HEK293 (cell line): ENCODE measurements around the gene EXD1.

Experiments
- AEBP2 ChIP-seq: fragments of 450-650 bp; formaldehyde crosslinking; IDR thresholded peaks from 2 replicates; pipeline ENCODE4 v1.5.1; 2016; ENCODE audit warnings: missing biosample characterization, missing genetic modification characterization, borderline replicate concordance
- BCL11A ChIP-seq: fragments of 450-650 bp; formaldehyde crosslinking; IDR thresholded peaks from 2 replicates; pipeline ENCODE4 v1.5.1; 2016; ENCODE audit warnings: low read depth, missing biosample characterization, missing genetic modification characterization
- GLI2 ChIP-seq: fragments of 450-650 bp; formaldehyde crosslinking; IDR thresholded peaks from 2 replicates; pipeline ENCODE4; 2017; ENCODE audit warnings: missing biosample characterization, missing genetic modification characterization, low read depth, borderline replicate concordance
- GLIS1 ChIP-seq: fragments of 450-650 bp; formaldehyde crosslinking; IDR thresholded peaks from 2 replicates; pipeline ENCODE4 v1.5.1; 2016; ENCODE audit warnings: missing biosample characterization, missing genetic modification characterization
- HOXA7 ChIP-seq: sonication (generic); formaldehyde crosslinking; IDR thresholded peaks from 2 replicates; pipeline ENCODE4 v1.8.1; 2022; ENCODE audit warnings: missing genetic modification reagents, borderline replicate concordance
- KLF10 ChIP-seq: fragments of 450-650 bp; IDR thresholded peaks from 2 replicates; pipeline ENCODE4 v1.5.1; 2018; ENCODE audit warnings: missing biosample characterization, mild to moderate bottlenecking, missing genetic modification characterization
- MYNN ChIP-seq: fragments of 450-650 bp; formaldehyde crosslinking; IDR thresholded peaks from 2 replicates; pipeline ENCODE4 v1.5.1; 2016; ENCODE audit warnings: missing biosample characterization, missing genetic modification characterization, borderline replicate concordance
- REPIN1 ChIP-seq: fragments of 450-650 bp; formaldehyde crosslinking; IDR thresholded peaks from 2 replicates; pipeline ENCODE4 v1.5.1; 2017; ENCODE audit warnings: missing biosample characterization, missing genetic modification characterization, low read depth
- SP7 ChIP-seq: fragments of 450-650 bp; formaldehyde crosslinking; IDR thresholded peaks from 2 replicates; pipeline ENCODE4 v1.5.1; 2016; ENCODE audit warnings: missing biosample characterization, missing genetic modification characterization
- TCF7L2 ChIP-seq: IDR thresholded peaks from 2 replicates; pipeline ENCODE4 v1.6.1; 2011; ENCODE audit warnings: low read depth, mild to moderate bottlenecking, inconsistent platforms, low read length, moderate library complexity, borderline replicate concordance
- ZBTB1 ChIP-seq: fragments of 450-650 bp; formaldehyde crosslinking; IDR thresholded peaks from 2 replicates; pipeline ENCODE4 v1.5.1; 2016; ENCODE audit warnings: missing biosample characterization, missing genetic modification characterization
- ZFP37 ChIP-seq: fragments of 450-650 bp; formaldehyde crosslinking; IDR thresholded peaks from 2 replicates; pipeline ENCODE4 v1.5.1; 2016; ENCODE audit warnings: missing biosample characterization, missing genetic modification characterization
- ZNF169 ChIP-seq: fragments of 450-650 bp; formaldehyde crosslinking; IDR thresholded peaks from 2 replicates; pipeline ENCODE4 v1.5.1; 2016; ENCODE audit warnings: missing biosample characterization, missing genetic modification characterization
- ZNF211 ChIP-seq: fragments of 450-650 bp; formaldehyde crosslinking; IDR thresholded peaks from 2 replicates; pipeline ENCODE4 v1.5.1; 2016; ENCODE audit warnings: low read depth, missing biosample characterization, missing genetic modification characterization
- ZNF214 ChIP-seq: fragments of 450-650 bp; formaldehyde crosslinking; IDR thresholded peaks from 2 replicates; pipeline ENCODE4 v1.5.1; 2017; ENCODE audit warnings: missing biosample characterization, mild to moderate bottlenecking, missing genetic modification characterization, borderline replicate concordance
- ZNF221 ChIP-seq: fragments of 450-650 bp; formaldehyde crosslinking; IDR thresholded peaks from 2 replicates; pipeline ENCODE4 v1.5.1; 2017; ENCODE audit warnings: missing biosample characterization, missing genetic modification characterization, borderline replicate concordance
- ZNF354C ChIP-seq: fragments of 450-650 bp; formaldehyde crosslinking; IDR thresholded peaks from 2 replicates; pipeline ENCODE4 v1.5.1; 2016; ENCODE audit warnings: missing biosample characterization, missing genetic modification characterization, low read depth, borderline replicate concordance
- ZNF449 ChIP-seq: fragments of 450-650 bp; formaldehyde crosslinking; IDR thresholded peaks from 2 replicates; pipeline ENCODE4 v1.5.1; 2017; ENCODE audit warnings: missing biosample characterization, mild to moderate bottlenecking, missing genetic modification characterization, moderate library complexity
- ZNF48 ChIP-seq: fragments of 450-650 bp; formaldehyde crosslinking; IDR thresholded peaks from 2 replicates; pipeline ENCODE4 v1.5.1; 2016; ENCODE audit warnings: missing biosample characterization, missing genetic modification characterization
- ZNF501 ChIP-seq: fragments of 450-650 bp; formaldehyde crosslinking; IDR thresholded peaks from 2 replicates; pipeline ENCODE4 v1.5.1; 2016; ENCODE audit warnings: missing biosample characterization, missing genetic modification characterization
- ZNF596 ChIP-seq: fragments of 450-650 bp; IDR thresholded peaks from 2 replicates; pipeline ENCODE4 v1.5.0; 2018; ENCODE audit warnings: missing biosample characterization, mild to moderate bottlenecking, missing genetic modification characterization, moderate library complexity
- ZNF610 ChIP-seq: fragments of 450-650 bp; formaldehyde crosslinking; IDR thresholded peaks from 2 replicates; pipeline ENCODE4 v1.5.1; 2016; ENCODE audit warnings: missing biosample characterization, missing genetic modification characterization, borderline replicate concordance
- ZNF626 ChIP-seq: fragments of 450-650 bp; sonication (Bioruptor Pico); formaldehyde crosslinking; IDR thresholded peaks from 2 replicates; pipeline ENCODE4 v1.5.1; 2018; ENCODE audit warnings: missing biosample characterization, missing genetic modification characterization, inconsistent platforms
- ZNF664 ChIP-seq: fragments of 450-650 bp; formaldehyde crosslinking; IDR thresholded peaks from 2 replicates; pipeline ENCODE4 v1.5.1; 2016; ENCODE audit warnings: missing biosample characterization, missing genetic modification characterization
- ZNF670 ChIP-seq: fragments of 450-650 bp; formaldehyde crosslinking; IDR thresholded peaks from 2 replicates; pipeline ENCODE4 v1.5.1; 2016; ENCODE audit warnings: missing biosample characterization, missing genetic modification characterization, low read depth
- ZNF701 ChIP-seq: fragments of 450-650 bp; formaldehyde crosslinking; IDR thresholded peaks from 2 replicates; pipeline ENCODE4 v1.5.1; 2016; ENCODE audit warnings: missing biosample characterization, missing genetic modification characterization
- ZNF707 ChIP-seq: fragments of 450-650 bp; formaldehyde crosslinking; IDR thresholded peaks from 2 replicates; pipeline ENCODE4 v1.5.1; 2016; ENCODE audit warnings: missing biosample characterization, missing genetic modification characterization
- ZNF776 ChIP-seq: fragments of 450-650 bp; formaldehyde crosslinking; IDR thresholded peaks from 2 replicates; pipeline ENCODE4 v1.5.0; 2017; ENCODE audit warnings: missing biosample characterization, missing genetic modification characterization, borderline replicate concordance
- ZNF830 ChIP-seq: fragments of 450-650 bp; IDR thresholded peaks from 2 replicates; pipeline ENCODE4 v1.5.0; 2018; ENCODE audit warnings: missing biosample characterization, missing genetic modification characterization, low read depth, mild to moderate bottlenecking, moderate library complexity
- ZSCAN5A ChIP-seq: fragments of 450-650 bp; formaldehyde crosslinking; IDR thresholded peaks from 2 replicates; pipeline ENCODE4 v1.5.1; 2016; ENCODE audit warnings: missing biosample characterization, missing genetic modification characterization
- ZXDB ChIP-seq: fragments of 450-650 bp; formaldehyde crosslinking; IDR thresholded peaks from 2 replicates; pipeline ENCODE4 v1.5.1; 2016; ENCODE audit warnings: missing biosample characterization, missing genetic modification characterization
- TF ChIP-seq, protein P1 (sequence below): fragments of 450-650 bp; formaldehyde crosslinking; IDR thresholded peaks from 2 replicates; pipeline ENCODE4 v1.5.1; 2016; ENCODE audit warnings: missing biosample characterization, missing genetic modification characterization
- TF ChIP-seq, protein P2 (sequence below): fragments of 450-650 bp; formaldehyde crosslinking; IDR thresholded peaks from 2 replicates; pipeline ENCODE4 v1.5.1; 2016; ENCODE audit warnings: missing biosample characterization, missing genetic modification characterization

The EXD1 gene

DNA sequence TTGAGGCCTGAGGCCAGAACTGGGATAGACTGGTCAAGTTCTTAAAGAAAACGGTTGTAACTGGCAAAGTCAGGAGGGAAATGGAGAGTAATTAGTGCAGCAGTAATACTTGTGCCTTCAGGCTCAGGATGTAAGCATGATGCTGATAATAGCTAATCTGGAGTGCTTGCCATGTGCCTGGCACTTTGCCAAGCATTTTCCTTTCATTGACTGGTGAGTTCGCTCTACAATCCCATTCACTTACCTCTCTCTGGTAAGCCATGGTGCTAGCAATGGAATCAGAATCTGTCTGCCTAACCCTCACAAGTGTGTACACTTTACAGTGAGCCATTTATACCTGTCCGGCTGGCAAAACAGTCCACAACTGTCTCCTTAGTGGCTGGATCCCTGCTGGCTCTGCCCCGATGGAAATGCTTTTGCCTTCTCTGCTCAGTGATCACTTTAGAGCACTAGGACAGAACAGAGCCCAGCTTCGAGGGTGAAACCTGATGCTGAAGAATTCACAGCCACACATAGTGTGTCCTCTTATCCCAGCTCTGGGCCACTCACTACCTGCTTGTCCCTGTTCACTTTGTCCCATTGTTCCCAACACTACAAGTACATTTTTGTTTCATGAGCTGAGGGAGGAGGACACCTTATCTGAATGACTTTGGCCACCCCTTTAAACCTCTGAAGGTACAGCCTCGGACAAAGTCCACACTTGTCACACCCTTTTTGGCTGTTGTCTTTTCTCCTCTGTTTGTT is 10.8 kb upstream of the EXD1 start (continued):
- TF ChIP-seq, protein P1, sequence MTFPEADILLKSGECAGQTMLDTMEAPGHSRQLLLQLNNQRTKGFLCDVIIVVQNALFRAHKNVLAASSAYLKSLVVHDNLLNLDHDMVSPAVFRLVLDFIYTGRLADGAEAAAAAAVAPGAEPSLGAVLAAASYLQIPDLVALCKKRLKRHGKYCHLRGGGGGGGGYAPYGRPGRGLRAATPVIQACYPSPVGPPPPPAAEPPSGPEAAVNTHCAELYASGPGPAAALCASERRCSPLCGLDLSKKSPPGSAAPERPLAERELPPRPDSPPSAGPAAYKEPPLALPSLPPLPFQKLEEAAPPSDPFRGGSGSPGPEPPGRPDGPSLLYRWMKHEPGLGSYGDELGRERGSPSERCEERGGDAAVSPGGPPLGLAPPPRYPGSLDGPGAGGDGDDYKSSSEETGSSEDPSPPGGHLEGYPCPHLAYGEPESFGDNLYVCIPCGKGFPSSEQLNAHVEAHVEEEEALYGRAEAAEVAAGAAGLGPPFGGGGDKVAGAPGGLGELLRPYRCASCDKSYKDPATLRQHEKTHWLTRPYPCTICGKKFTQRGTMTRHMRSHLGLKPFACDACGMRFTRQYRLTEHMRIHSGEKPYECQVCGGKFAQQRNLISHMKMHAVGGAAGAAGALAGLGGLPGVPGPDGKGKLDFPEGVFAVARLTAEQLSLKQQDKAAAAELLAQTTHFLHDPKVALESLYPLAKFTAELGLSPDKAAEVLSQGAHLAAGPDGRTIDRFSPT (tag by site-specific recombination): no peak
- TF ChIP-seq KLF10 (peak; percentile 65), ZNF214 (tag by site-specific recombination) (no peak; the same call in 1 of the 2 replicates), ZBTB1 (no peak), REPIN1 (tag by site-specific recombination) (no peak), ZNF610 (no peak), ZNF707 (tag by site-specific recombination) (no peak), ZNF596 (tag by site-specific recombination) (0 out of 2 replicates have a peak, but pooled peaks have one; percentile 21), SP7 (tag by site-specific recombination) (no peak), ZNF776 (tag by site-specific recombination) (0 out of 2 replicates have a peak, but pooled peaks have one; percentile 61), BCL11A (tag by site-specific recombination) (no peak), ZNF169 (tag by site-specific recombination) (no peak), ZNF449 (tag by site-specific recombination) (no peak), ZNF501 (tag by site-specific recombination) (no peak), ZSCAN5A (no peak), ZNF221 (tag by site-specific recombination) (no peak), ZNF626 (peak; percentile 39; the same call in 1 of the 2 replicates), ZNF664 (no peak), ZNF354C (tag by site-specific recombination) (no peak), AEBP2 (no peak), ZNF670 (no peak), GLIS1 (no peak), MYNN (tag by site-specific recombination) (no peak), HOXA7 (CRISPR knock-in tag) (no peak), TCF7L2 (no peak), ZXDB (tag by site-specific recombination) (peak; percentile 62), ZFP37 (tag by site-specific recombination) (no peak), ZNF211 (tag by site-specific recombination) (no peak), ZNF48 (tag by site-specific recombination) (no peak), ZNF701 (no peak), GLI2 (no peak), ZNF830 (tag by site-specific recombination) (no peak)
- TF ChIP-seq, protein P2, sequence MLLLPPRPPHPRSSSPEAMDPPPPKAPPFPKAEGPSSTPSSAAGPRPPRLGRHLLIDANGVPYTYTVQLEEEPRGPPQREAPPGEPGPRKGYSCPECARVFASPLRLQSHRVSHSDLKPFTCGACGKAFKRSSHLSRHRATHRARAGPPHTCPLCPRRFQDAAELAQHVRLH (tag by site-specific recombination): no peak
